ENCODE data around the gene PLEKHH1.

Gene PLEKHH1

GRCh38 chr14:67576216-67576955, 43.3 kb downstream of the PLEKHH1 start:
- no peaks in the 10 kb centered on the region for H3K36me3 ChIP-seq (ENCODE audit: insufficient read depth)
- no peak for TF ChIP-seq CTCF (conservative IDR thresholded peaks at IDR 0.05; ENCODE audit: low read depth, low read length)
- H3K27ac ChIP-seq, result no peak overlapping the region

DNA sequence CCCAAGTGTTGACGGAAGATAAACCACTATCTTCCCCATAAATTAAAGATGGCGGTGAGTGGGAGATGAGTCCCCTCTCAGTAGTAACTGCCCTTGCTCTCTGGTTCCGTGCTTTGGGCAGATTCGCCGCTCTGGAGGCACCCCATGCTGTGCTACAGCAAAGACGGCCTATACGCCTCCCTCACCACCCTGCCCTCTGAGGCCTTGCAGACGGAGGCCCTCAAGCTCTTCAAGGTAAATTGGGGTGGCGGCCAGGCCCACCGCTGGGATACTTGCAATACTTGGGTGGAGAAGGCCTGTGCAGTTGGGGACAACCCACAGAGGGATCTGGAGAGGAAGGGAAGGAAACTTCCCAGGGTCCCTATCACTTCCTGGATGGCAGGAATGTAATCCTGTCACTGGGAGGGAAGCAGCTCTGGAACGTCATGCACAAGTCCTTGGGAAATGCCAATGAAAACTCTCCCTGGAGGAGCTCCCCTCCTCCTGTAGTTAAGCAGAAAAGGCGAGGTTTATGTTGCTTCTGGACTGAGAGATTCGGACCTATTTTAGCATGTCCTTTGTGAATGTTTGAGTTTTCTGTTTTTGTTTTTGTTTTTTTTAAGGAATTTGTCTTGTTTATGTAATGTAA, 44.2 kb downstream of the PLEKHH1 start:
- no peak overlapping the region for H3K4me2 ChIP-seq
- H3K27me3 ChIP-seq (ENCODE audit: insufficient read depth, low read depth), result no peaks in the 10 kb centered on the region
- H2AFZ ChIP-seq (ENCODE audit: low read depth), result no peak overlapping the region
- TF ChIP-seq CTCF (conservative IDR thresholded peaks at IDR 0.05; ENCODE audit: low read depth, low read length), result no peak
- no peak overlapping the region for H3K4me3 ChIP-seq (IDR thresholded peaks at IDR 0.05; ENCODE audit: insufficient read depth, low read depth, low read length)
- no peaks in the 10 kb centered on the region for H3K4me1 ChIP-seq (ENCODE audit: low read depth, poor library complexity, severe bottlenecking)
- H4K20me1 ChIP-seq (ENCODE audit: insufficient read depth), result no peaks in the 10 kb centered on the region
- H3K9ac ChIP-seq, result no peak overlapping the region
- no peaks in the 10 kb centered on the region for H3K79me2 ChIP-seq (ENCODE audit: insufficient read depth, low read depth)
- H3K36me3 ChIP-seq (ENCODE audit: insufficient read depth), result no peaks in the 10 kb centered on the region
- no peak overlapping the region for H3K27ac ChIP-seq

More at GRCh38 chr14:67576216-67576955, 43.3 kb downstream of the PLEKHH1 start:
- H2AFZ ChIP-seq (ENCODE audit: low read depth), result no peak overlapping the region
- H3K4me1 ChIP-seq (ENCODE audit: low read depth, poor library complexity, severe bottlenecking), result no peaks in the 10 kb centered on the region
- no peak overlapping the region for H3K4me2 ChIP-seq
- no peak overlapping the region for H3K9ac ChIP-seq
- no peaks in the 10 kb centered on the region for H3K27me3 ChIP-seq (ENCODE audit: insufficient read depth, low read depth)
- H3K4me3 ChIP-seq (IDR thresholded peaks at IDR 0.05; ENCODE audit: insufficient read depth, low read depth, low read length), result no peak overlapping the region
- no peaks in the 10 kb centered on the region for H3K79me2 ChIP-seq (ENCODE audit: insufficient read depth, low read depth)
- H4K20me1 ChIP-seq (ENCODE audit: insufficient read depth), result no peaks in the 10 kb centered on the region

GRCh38 chr14:67577909-67578749, 45.0 kb downstream of the PLEKHH1 start:
- H4K20me1 ChIP-seq (ENCODE audit: insufficient read depth), result no peaks in the 10 kb centered on the region
- H3K27ac ChIP-seq, result no peak overlapping the region
- no peak overlapping the region for H3K4me2 ChIP-seq
- no peaks in the 10 kb centered on the region for H3K27me3 ChIP-seq (ENCODE audit: insufficient read depth, low read depth)
- H3K36me3 ChIP-seq (ENCODE audit: insufficient read depth), result no peaks in the 10 kb centered on the region
- H3K9ac ChIP-seq, result no peak overlapping the region
- no peaks in the 10 kb centered on the region for H3K4me1 ChIP-seq (ENCODE audit: low read depth, poor library complexity, severe bottlenecking)
- no peak for TF ChIP-seq CTCF (conservative IDR thresholded peaks at IDR 0.05; ENCODE audit: low read depth, low read length)
- no peak overlapping the region for H3K4me3 ChIP-seq (IDR thresholded peaks at IDR 0.05; ENCODE audit: insufficient read depth, low read depth, low read length)
- H3K79me2 ChIP-seq (ENCODE audit: insufficient read depth, low read depth), result no peaks in the 10 kb centered on the region
- H2AFZ ChIP-seq (ENCODE audit: low read depth), result no peak overlapping the region

- H3K4me3 ChIP-seq (IDR thresholded peaks at IDR 0.05; ENCODE audit: insufficient read depth, low read depth, low read length), result no peak overlapping the region
- no peaks in the 10 kb centered on the region for H3K4me1 ChIP-seq (ENCODE audit: low read depth, poor library complexity, severe bottlenecking)
- H3K27me3 ChIP-seq (ENCODE audit: insufficient read depth, low read depth), result no peaks in the 10 kb centered on the region
- no peaks in the 10 kb centered on the region for H3K36me3 ChIP-seq (ENCODE audit: insufficient read depth)
- H3K79me2 ChIP-seq (ENCODE audit: insufficient read depth, low read depth), result no peaks in the 10 kb centered on the region
- no peak overlapping the region for H3K4me2 ChIP-seq
- H3K9ac ChIP-seq, result no peak overlapping the region
- TF ChIP-seq CTCF (conservative IDR thresholded peaks at IDR 0.05; ENCODE audit: low read depth, low read length), result no peak
- no peak overlapping the region for H3K27ac ChIP-seq
- H2AFZ ChIP-seq (ENCODE audit: low read depth), result no peak overlapping the region
- no peaks in the 10 kb centered on the region for H4K20me1 ChIP-seq (ENCODE audit: insufficient read depth)
Measured at GRCh38 chr14:67579040-67579439, 46.0 kb downstream of the PLEKHH1 start.

Data from KMS-11 (cell line).